ENCODE measurements around the gene CDC42EP3. TPM values are rescaled to one million over a fixed set of nuclear protein-coding genes. Genes with fewer than 3 reads are reported as not detected.

CDC42EP3 gene
- total RNA-seq, 1 donor from 2014 or later = 73.1 TPM

- Histone ChIP-seq H3K9me3 (no peaks in the 10 kb centered on the region), H3K27ac (peak overlapping the region; percentile 95), H3K4me3 (peak overlapping the region; percentile 97), H3K4me1 (peaks cover 64% of the 10 kb centered on the region), H3K36me3 (peaks cover 7% of the 10 kb centered on the region), H3K27me3 (ENCODE audit: low read depth) (no peaks in the 10 kb centered on the region)
- TF ChIP-seq CTCF (IDR thresholded peaks at IDR 0.05) = no peak
- DNase-seq (no peak), ATAC-seq (no peak)
- intact Hi-C loops (cut with DNase I) = no loop called here
Measured at GRCh38 chr2:37669446-37669845, 2.0 kb downstream of the CDC42EP3 start.

DNA sequence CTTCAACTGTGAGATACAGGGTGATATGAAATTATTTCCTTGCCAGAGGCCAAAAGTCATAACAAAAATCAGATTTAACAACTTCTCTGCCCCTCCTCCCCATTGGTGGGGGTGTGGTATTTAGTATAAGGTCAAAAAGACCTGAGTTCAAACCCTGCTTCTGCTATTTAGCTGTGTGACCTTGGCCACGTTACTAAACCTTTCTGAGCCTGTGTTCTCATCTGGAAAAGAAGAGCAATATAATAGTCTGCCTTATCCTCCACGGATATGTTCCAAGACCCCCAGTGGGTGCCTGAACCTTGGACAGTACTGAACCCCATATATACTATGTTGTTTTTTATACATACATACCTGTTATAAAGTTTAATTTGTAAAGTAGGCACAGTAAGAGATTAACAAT is 3.7 kb downstream of the CDC42EP3 start:
- intact Hi-C loops (cut with DNase I) = no loop called here
- H3K27ac ChIP-seq = no peak overlapping the region

GRCh38 chr2:37666772-37667171 is 4.7 kb downstream of the CDC42EP3 start:
- Histone ChIP-seq H3K36me3 (peaks cover 15% of the 10 kb centered on the region), H3K4me3 (no peak overlapping the region), H3K27ac (no peak overlapping the region), H3K27me3 (ENCODE audit: low read depth) (no peaks in the 10 kb centered on the region), H3K9me3 (no peaks in the 10 kb centered on the region), H3K4me1 (peaks cover 80% of the 10 kb centered on the region)
- DNase-seq = no peak
- intact Hi-C loops (cut with DNase I) = no loop called here
- no peak for TF ChIP-seq CTCF (IDR thresholded peaks at IDR 0.05)
- no peak for ATAC-seq

More for the DNA sequence above, 3.7 kb downstream of the CDC42EP3 start:
- no peaks in the 10 kb centered on the region for H3K9me3 ChIP-seq
- TF ChIP-seq CTCF (IDR thresholded peaks at IDR 0.05) = no peak
- ATAC-seq (no peak), DNase-seq (no peak)
- peaks cover 73% of the 10 kb centered on the region for H3K4me1 ChIP-seq
- no peak overlapping the region for H3K4me3 ChIP-seq
- no peaks in the 10 kb centered on the region for H3K27me3 ChIP-seq (ENCODE audit: low read depth)
- H3K36me3 ChIP-seq = peaks cover 14% of the 10 kb centered on the region

DNA sequence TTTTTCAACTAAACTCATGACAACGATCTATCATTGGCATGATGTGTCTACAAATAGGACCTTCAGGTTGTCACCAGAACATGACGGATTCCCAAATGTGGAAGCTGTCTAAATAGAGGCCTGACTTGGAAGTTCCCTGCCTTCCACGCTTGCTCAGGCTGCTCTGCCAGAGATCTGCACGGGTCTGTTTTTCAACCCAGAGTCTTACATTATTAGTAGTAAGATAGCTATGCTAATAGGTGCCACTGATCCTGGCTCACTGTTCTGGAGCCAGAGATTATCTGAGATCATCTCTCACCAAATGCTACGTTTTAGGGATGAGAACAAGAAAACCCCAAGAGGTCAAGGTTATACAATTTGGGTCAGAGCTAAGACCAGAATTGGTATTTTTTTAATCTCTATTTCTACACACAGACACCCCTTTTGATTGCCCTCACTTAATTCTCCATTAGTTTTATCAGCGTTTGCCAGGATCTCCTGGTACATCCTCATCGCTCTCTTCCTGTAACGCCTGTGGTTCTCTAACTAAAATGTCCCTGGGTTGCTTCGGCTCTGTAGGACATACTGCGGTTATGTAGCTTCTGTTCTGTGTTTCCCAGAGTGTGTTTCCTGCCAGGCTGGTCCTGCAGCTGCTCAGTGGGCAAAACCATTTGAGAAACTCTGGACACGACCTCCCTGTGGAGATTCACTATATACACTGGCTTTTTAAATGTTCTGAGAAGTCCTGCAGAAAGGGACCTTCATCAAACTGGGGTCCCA is 5.7 kb downstream of the CDC42EP3 start:
- H3K4me1 ChIP-seq = peaks cover 88% of the 10 kb centered on the region
- TF ChIP-seq CTCF (IDR thresholded peaks at IDR 0.05) = no peak
- no peaks in the 10 kb centered on the region for H3K9me3 ChIP-seq
- ATAC-seq = no peak
- intact Hi-C loops (cut with DNase I) = no loop called here
- peak overlapping the region; percentile 9 for H3K4me3 ChIP-seq
- DNase-seq = no peak
- no peak overlapping the region for H3K27ac ChIP-seq
- no peaks in the 10 kb centered on the region for H3K27me3 ChIP-seq (ENCODE audit: low read depth)
- H3K36me3 ChIP-seq = peaks cover 21% of the 10 kb centered on the region

DNA sequence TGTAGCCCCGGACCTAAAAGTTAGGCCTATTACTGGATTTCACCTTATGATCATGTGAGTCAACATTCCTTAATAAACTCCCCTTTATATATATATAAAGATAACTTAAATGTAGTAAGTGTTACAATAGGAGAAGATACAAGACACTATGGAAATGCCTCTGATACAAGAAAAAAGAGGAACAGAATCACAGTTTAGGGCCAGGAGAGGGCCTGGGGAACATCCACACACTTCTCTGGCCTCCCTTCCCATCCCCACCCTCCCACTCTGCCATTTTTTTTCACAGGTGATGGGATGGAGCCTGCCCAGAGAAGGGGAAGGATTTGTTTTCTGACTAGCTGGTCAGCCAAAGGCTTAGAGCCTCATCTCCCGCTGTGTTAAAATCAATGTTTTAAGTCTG is 6.4 kb downstream of the CDC42EP3 start:
- TF ChIP-seq CTCF (IDR thresholded peaks at IDR 0.05) = no peak
- Histone ChIP-seq H3K4me3 (no peak overlapping the region), H3K27ac (no peak overlapping the region), H3K36me3 (peaks cover 21% of the 10 kb centered on the region), H3K9me3 (no peaks in the 10 kb centered on the region), H3K27me3 (ENCODE audit: low read depth) (no peaks in the 10 kb centered on the region), H3K4me1 (peaks cover 94% of the 10 kb centered on the region)
- intact Hi-C loops (cut with DNase I) = no loop called here
- DNase-seq (no peak), ATAC-seq (no peak)

All from lower lobe of right lung (tissue), 2 donors.